ENCODE results near the gene MBTPS1. TPM values are rescaled to one million over a fixed set of nuclear protein-coding genes. Genes with fewer than 3 reads are reported as not detected.
"Not testable (repeated sequence)": the region's sequence is repeated elsewhere in the genome, so short reads cannot be mapped to it uniquely, and the experiment has no call there.

Gene MBTPS1
- total RNA-seq, 1 experiment from 2014 or later: 63.6 TPM

DNA sequence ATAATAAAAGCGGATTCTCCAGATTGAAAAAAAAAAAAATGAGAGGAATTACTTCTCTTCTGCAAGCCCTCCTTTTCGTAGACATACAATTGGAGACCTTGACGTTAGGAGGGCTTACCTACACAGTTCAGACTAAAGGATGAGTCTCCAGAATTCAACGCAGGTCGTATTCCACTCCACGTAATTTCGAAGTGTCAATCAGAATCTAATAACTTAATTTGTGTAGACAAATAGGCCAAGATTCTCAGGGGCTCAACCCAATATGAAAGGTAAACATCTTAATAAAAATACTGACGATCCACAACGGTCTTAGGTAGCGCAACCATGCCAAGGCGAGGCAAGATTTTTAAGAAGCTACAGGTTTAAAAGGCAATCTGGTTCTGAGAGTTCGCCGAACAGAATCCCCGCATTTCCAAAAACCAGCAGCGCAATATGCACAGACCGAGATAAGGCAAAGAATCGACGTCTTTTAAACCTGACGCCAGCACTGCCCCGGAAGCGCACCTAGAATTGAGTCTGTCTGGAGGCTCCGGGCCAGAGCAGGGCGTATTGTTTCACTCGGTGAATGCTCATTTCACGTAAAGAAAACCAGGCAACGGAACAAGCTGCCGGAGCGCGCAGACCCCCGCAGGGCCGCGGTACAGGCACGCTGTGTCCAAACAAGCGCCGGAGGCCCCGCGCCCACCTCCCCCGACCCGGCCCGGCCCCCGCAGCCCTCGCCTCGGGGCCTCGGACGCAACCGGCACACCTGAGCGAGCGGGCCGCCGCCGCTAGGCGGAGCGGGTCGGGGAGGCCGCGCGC lies 623 bp downstream of the MBTPS1 start:
- CTCF ChIA-PET: interaction anchor here (0.6 to 3.9 kb wide), 14 partner anchors 10 to 570 kb away, joined by 3 to 20 read pairs (median 4); partner anchors contain the start of gene TAF1C
- Mint-ChIP-seq H3K27me3 (ENCODE audit: insufficient read depth, unreplicated experiment) (no peaks in the 10 kb centered on the region), H3K4me3 (ENCODE audit: unreplicated experiment) (peak overlapping the region; percentile 89), H3K9me3 (ENCODE audit: unreplicated experiment) (no peaks in the 10 kb centered on the region), H3K36me3 (ENCODE audit: insufficient read depth, unreplicated experiment) (peaks cover 11% of the 10 kb centered on the region), H3K4me1 (ENCODE audit: insufficient read depth, unreplicated experiment) (no peaks in the 10 kb centered on the region), H3K27ac (ENCODE audit: low read depth, unreplicated experiment) (peak overlapping the region; percentile 90)
- intact Hi-C loops (cut with micrococcal nuclease): loop anchor here (5.0 kb wide), 1 partner anchor 61 kb away; no protein-coding TSS in a partner anchor
- DNase-seq (ENCODE audit: unreplicated experiment): peak; percentile 52
- TF ChIP-seq, protein P1, sequence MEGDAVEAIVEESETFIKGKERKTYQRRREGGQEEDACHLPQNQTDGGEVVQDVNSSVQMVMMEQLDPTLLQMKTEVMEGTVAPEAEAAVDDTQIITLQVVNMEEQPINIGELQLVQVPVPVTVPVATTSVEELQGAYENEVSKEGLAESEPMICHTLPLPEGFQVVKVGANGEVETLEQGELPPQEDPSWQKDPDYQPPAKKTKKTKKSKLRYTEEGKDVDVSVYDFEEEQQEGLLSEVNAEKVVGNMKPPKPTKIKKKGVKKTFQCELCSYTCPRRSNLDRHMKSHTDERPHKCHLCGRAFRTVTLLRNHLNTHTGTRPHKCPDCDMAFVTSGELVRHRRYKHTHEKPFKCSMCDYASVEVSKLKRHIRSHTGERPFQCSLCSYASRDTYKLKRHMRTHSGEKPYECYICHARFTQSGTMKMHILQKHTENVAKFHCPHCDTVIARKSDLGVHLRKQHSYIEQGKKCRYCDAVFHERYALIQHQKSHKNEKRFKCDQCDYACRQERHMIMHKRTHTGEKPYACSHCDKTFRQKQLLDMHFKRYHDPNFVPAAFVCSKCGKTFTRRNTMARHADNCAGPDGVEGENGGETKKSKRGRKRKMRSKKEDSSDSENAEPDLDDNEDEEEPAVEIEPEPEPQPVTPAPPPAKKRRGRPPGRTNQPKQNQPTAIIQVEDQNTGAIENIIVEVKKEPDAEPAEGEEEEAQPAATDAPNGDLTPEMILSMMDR (IDR thresholded peaks at IDR 0.05; ENCODE audit: unreplicated experiment): peak; percentile 39
- POLR2A ChIA-PET: interaction anchor here (0.5 to 5.6 kb wide), 34 partner anchors 12 to 1583 kb away, joined by 3 to 120 read pairs (median 4); partner anchors contain the start of genes DNAAF1, HSDL1, MLYCD and OSGIN1
- no TSS peak for BruUV-seq (replicated peaks)

DNA sequence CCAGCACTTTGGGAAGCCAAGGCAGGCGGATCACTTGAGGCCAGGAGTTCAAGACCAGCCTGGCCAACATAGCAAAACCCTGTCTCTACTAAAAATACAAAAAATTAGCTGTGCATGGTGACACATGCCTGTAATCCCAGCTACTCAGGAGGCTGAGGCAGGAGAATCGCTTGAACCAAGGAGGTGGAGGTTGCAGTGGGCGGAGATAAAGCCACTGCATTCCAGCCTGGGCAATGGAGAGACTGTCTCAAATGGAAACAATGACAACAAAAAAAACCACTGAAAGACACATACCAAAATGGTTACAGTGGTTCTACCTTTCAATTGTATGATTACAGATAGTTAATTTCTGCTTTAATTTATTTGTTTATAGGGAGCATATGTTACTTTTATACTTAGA lies 4.8 kb downstream of the MBTPS1 start:
- intact Hi-C loops (cut with micrococcal nuclease); H3K9me3 Mint-ChIP-seq (ENCODE audit: unreplicated experiment); H3K4me3 Mint-ChIP-seq (ENCODE audit: unreplicated experiment); H3K27me3 Mint-ChIP-seq (ENCODE audit: insufficient read depth, unreplicated experiment); H3K4me1 Mint-ChIP-seq (ENCODE audit: insufficient read depth, unreplicated experiment); H3K27ac Mint-ChIP-seq (ENCODE audit: low read depth, unreplicated experiment); DNase-seq (ENCODE audit: unreplicated experiment); POLR2A ChIA-PET; BruUV-seq (replicated peaks): not testable (repeated sequence)
- CTCF ChIA-PET: interaction anchor here (1.2 to 2.0 kb wide), 2 partner anchors 49 to 75 kb away, joined by 6 to 8 read pairs; partner anchors contain the start of gene TAF1C
- H3K36me3 Mint-ChIP-seq (ENCODE audit: insufficient read depth, unreplicated experiment): peaks cover 39% of the 10 kb centered on the region

DNA sequence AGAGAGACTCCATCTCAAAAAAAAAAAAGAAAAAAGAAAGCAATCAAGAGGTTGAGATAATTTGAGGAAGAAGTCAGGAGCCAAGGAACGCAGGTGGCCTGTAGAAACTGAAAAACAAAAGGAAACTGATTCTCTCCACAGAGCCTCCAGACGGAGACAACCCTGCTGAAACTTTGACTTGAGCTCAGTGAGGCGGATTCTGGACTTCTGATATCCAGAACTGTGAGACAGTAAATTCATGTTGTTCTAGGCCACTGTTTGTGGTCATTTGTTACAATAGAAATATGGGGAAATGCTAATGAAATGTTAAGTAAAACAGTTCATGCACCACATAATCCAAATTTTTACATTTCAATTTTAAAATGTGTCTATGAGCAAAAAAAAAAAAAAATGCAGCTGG lies 5.2 kb downstream of the MBTPS1 start:
- Mint-ChIP-seq H3K9me3 (ENCODE audit: unreplicated experiment) (no peaks in the 10 kb centered on the region), H3K27me3 (ENCODE audit: insufficient read depth, unreplicated experiment) (no peaks in the 10 kb centered on the region), H3K36me3 (ENCODE audit: insufficient read depth, unreplicated experiment) (peaks cover 40% of the 10 kb centered on the region), H3K4me1 (ENCODE audit: insufficient read depth, unreplicated experiment) (peaks cover 2% of the 10 kb centered on the region), H3K27ac (ENCODE audit: low read depth, unreplicated experiment) (no peak overlapping the region), H3K4me3 (ENCODE audit: unreplicated experiment) (no peak overlapping the region)
- no peak for DNase-seq (ENCODE audit: unreplicated experiment)
- intact Hi-C loops (cut with micrococcal nuclease): no loop called here
- CTCF ChIA-PET: interaction anchor here (0.7 to 2.0 kb wide), 3 partner anchors 48 to 75 kb away, joined by 3 to 8 read pairs (median 6); partner anchors contain the start of gene TAF1C
- no TSS peak for BruUV-seq (replicated peaks)
- POLR2A ChIA-PET: no interaction called here
- TF ChIP-seq, protein P1 (IDR thresholded peaks at IDR 0.05; ENCODE audit: unreplicated experiment): no peak

DNA sequence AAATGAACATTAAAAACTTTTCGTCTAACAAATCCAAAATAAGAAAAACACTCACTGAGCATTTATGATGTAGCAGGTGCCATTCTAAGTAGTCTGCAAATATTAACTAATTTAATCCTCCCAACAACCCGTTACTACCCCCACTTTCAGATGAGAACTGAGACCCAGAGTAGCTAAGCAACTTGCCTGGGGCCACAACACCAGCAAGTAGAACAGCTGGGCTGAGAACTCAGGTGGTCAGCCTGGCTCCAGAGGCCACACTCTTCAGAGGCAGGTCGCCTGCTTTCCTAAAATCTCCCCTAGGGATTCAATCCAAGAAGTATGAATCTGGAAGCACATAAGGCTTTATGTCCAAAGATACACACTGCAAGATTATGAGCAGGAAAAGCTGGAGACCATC lies 6.2 kb downstream of the MBTPS1 start:
- Mint-ChIP-seq H3K27ac (ENCODE audit: low read depth, unreplicated experiment) (peak overlapping the region; percentile 42), H3K9me3 (ENCODE audit: unreplicated experiment) (no peaks in the 10 kb centered on the region), H3K4me3 (ENCODE audit: unreplicated experiment) (no peak overlapping the region), H3K36me3 (ENCODE audit: insufficient read depth, unreplicated experiment) (peaks cover 40% of the 10 kb centered on the region), H3K27me3 (ENCODE audit: insufficient read depth, unreplicated experiment) (no peaks in the 10 kb centered on the region), H3K4me1 (ENCODE audit: insufficient read depth, unreplicated experiment) (peaks cover 7% of the 10 kb centered on the region)
- intact Hi-C loops (cut with micrococcal nuclease): no loop called here
- ChIA-PET POLR2A (no interaction called here), CTCF (interaction anchor here (0.7 kb wide), 1 partner anchor 65 kb away, joined by 3 read pairs; no protein-coding TSS in a partner anchor)
- TF ChIP-seq, protein P1 (IDR thresholded peaks at IDR 0.05; ENCODE audit: unreplicated experiment): no peak
- no TSS peak for BruUV-seq (replicated peaks)
- DNase-seq (ENCODE audit: unreplicated experiment): no peak
